ENCODE data around the gene SCN2B.

- no peak for TF ChIP-seq EZH2phosphoT487 (IDR thresholded peaks at IDR 0.05; ENCODE audit: low read length)
- no peak for TF ChIP-seq CTCF (IDR thresholded peaks at IDR 0.05; ENCODE audit: low read length)
- no peak for TF ChIP-seq EZH2 (optimal IDR thresholded peaks at IDR 0.05; ENCODE audit: low read depth, low read length)
These were observed 41.2 kb downstream of the SCN2B start for GRCh38 chr11:118135051-118135795.
